NCI-H524 treated with DMSO at 0.1 percent for 48 hours (cell line): ENCODE data around the gene PSD4.

Source experiments
- DNase-seq: peaks from one replicate; lab custom pipeline; 2025; lab: John Stamatoyannopoulos, UW

PSD4 gene

GRCh38 chr2:113184531-113185230 lies 10.9 kb downstream of the PSD4 start:
- DNase-seq = no peak

- DNase-seq = no peak
Observed at GRCh38 chr2:113185664-113186432, 12.1 kb downstream of the PSD4 start.

DNA sequence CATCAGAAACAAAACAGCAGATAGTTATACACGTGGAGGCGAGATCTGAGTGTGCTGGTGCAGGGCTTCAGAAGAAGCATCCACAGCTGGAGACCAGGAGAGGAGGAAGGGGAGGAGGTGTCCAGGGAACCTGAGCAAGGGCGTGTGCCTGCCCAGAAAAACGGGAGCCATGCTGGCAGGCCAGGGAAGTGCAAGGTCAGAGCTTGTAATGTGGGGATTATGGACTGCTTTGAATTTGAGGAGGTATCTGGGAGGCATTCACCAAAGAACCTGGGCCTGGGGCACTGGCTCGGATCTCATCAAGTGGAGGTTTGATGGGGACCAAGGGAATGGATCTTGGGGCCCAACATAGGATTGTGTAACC lies 12.6 kb downstream of the PSD4 start:
- no peak for DNase-seq

- no peak for DNase-seq
Observed at GRCh38 chr2:113187771-113188170, 14.0 kb downstream of the PSD4 start.

- no peak for DNase-seq
Observed at GRCh38 chr2:113190871-113191270, 17.1 kb downstream of the PSD4 start.

DNA sequence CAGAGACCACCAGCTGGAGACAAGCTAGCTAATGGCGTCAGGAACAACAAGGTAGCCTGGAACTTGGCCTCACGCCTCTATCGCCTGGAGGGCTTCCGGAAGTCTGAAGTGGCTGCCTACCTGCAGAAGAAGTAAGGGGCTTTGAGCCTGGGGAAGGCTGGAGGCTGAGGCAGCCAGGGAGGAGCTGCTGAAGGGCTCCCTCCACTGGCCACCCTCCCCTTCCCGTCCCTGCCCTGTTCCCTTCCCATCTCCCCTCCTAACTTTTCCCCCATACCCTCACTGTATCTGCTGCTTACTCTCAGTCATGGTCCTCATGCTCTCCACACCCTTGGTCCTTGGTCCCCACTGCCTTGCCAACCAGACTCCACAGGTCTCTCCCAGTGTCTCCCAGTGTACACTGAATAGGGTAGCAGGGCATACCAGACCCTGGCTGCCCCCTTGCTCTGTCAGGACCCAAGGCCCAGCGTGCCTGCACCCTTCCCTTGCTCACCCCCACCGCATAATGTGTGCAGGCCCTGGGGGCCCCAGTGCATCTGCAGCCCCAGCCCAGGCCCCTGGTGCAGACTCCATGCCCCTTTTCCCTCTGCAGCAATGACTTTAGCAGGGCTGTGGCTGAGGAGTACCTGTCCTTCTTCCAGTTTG lies 18.8 kb downstream of the PSD4 start:
- DNase-seq = no peak

DNA sequence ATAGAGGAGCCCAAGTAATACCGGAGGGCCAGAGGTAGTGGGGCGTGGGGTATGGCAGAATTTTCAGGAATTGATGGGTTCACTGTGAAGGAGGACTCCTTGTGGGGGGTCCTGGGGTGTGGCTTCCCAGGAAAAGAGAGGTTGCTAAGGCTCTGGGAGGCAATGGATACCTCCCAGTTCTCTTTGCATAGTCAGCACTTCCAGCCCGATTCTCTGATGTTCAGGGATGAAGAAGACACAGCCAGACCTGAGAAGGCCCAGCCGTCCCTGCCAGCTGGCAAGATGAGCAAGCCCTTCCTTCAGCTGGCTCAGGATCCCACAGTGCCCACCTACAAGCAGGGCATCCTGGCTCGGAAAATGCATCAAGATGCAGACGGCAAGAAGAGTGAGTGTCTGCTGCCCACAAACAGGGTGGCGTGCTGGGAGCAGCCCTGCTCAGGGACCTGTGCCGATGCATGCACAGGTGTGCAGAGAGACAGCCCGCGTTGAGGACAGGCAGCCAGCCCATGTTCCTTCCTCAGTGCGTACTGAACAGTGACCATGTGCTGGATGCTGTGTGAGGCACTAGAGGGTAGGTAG lies 22.2 kb downstream of the PSD4 start:
- DNase-seq = no peak

DNA sequence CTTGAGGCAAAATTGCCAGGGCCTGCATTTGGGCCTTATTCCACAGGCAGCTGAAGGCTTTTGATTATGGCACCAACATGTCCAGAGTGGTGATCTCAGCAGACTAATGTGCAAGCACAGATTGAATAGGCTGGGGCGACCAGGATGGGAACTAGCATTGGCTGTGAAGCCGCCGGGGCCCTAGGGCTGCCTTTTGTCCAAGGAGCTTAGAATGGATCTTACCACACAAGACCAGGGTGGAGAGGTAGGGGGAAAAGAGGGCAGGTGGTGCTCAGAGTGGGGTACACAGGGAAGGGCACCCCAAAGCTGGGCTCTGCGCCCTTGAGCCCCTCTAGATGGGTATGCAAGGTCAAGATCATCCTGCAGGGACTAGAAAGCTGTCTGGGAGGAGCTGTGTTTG lies 23.1 kb downstream of the PSD4 start:
- no peak for DNase-seq

DNA sequence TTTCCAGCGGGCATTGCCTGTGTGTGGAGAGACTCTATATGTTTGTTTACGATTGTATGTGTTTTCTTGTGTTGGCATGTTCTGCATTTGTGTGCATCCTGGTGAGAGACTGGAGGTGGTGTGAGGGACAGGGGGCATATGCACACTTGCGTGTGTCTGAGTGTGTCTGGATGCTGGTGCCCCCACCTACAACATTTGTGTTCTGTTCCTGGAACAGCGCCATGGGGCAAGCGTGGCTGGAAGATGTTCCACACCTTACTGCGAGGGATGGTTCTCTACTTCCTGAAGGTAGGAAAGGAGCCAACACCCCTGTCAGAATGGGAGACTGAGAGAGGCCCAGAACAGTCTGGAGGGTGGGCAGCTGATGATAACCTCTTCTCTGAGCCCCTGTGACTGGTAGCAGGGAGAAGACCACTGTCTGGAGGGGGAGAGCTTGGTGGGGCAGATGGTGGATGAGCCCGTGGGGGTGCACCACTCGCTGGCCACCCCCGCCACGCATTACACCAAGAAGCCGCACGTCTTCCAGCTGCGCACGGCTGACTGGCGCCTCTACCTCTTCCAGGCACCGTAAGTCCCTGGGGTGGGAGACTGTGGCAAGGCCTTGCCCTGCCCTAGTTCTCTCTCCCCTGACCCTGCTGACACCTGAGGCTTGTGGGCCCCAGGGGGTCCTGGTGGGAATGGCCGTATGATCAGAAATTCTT lies 23.7 kb downstream of the PSD4 start:
- DNase-seq = no peak

- DNase-seq = no peak
Observed at GRCh38 chr2:113198048-113198789, 24.4 kb downstream of the PSD4 start.

DNA sequence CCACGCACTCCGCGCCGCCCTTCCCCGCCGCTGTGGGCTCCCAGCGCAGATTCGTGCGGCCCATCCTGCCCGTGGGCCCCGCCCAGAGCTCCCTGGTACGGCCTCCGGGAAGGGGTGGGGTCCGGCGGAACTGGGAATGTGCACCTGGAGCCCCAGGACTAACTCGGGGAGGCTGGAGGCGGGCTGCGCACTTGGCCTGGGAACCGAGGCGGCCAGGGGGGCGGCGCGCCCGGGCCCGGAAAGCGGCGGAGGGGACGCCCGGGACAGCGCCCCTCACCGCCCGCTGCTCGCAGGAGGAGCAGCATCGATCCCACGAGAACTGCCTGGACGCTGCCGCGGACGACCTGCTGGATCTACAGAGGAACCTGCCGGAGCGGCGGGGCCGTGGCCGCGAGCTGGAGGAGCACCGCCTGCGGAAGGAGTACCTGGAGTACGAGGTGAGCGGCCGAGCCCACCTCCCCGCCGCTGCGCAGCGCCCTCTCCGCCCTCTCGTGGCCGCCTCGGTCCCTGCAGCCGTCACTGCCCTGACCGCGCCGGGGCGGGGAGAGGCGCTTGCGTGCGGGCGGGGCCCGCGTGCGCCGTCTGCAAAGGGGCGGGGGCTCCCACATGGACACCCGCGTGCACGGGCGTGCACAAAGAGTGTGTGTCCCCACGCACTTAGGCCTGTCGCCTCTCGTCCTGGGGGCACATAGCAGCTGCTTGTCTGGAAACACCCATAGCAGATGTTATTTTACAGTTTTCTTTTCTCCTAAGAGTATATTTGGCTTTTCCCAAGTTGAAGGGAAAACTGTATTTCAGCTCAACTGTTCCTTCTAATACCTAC lies 25.2 kb downstream of the PSD4 start:
- no peak for DNase-seq

DNA sequence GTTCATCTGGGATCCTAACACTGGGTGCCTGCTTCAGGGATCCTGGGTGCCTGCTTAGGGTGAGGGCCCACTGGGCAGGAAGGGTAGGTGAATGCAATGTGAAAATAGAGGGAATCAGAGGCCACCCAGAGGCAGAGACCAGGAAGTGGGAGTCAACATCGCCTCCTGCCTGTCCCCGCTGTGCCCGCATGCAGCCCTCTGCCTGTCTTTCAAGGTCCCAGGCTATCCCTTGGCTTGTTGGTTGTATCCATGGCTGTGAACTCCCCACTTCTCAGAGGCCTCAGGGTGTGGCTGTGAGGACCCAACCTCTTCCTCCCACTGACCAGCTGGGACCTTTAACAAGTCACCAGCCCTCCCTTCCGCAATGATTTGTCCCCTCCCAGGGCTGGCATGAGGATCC lies 26.5 kb downstream of the PSD4 start:
- no peak for DNase-seq

DNA sequence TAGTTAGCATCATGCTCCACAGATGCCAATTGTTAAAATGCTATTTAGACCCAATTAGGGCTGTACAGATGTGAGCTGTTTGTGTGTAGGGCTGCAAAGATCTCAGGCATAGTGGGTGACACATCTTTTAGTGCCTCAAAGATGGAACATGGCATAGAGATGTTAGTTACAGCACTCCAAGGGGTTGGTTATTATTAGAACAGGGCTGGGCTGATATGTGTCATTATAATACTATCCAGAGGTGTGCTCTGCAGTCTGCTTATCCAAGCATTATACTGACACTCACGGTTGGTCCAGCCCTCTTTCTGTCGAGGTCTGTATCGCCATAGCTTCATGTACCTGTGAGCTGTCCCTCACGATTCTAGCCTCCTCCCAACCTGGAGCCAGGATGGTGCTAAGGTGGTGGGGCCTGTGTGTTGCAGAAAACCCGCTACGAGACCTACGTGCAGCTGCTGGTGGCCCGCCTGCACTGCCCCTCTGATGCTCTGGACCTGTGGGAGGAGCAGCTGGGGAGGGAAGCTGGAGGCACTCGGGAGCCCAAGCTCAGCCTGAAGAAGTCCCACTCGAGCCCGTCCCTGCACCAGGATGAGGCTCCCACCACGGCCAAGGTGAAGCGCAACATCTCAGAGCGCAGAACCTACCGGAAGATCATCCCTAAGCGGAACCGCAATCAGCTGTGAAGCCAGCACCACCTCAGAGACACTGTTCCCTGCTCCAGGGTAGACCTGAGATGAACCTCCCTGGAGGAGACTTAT lies 27.1 kb downstream of the PSD4 start:
- DNase-seq = no peak

GRCh38 chr2:113201496-113202304 lies 27.9 kb downstream of the PSD4 start:
- no peak for DNase-seq

DNA sequence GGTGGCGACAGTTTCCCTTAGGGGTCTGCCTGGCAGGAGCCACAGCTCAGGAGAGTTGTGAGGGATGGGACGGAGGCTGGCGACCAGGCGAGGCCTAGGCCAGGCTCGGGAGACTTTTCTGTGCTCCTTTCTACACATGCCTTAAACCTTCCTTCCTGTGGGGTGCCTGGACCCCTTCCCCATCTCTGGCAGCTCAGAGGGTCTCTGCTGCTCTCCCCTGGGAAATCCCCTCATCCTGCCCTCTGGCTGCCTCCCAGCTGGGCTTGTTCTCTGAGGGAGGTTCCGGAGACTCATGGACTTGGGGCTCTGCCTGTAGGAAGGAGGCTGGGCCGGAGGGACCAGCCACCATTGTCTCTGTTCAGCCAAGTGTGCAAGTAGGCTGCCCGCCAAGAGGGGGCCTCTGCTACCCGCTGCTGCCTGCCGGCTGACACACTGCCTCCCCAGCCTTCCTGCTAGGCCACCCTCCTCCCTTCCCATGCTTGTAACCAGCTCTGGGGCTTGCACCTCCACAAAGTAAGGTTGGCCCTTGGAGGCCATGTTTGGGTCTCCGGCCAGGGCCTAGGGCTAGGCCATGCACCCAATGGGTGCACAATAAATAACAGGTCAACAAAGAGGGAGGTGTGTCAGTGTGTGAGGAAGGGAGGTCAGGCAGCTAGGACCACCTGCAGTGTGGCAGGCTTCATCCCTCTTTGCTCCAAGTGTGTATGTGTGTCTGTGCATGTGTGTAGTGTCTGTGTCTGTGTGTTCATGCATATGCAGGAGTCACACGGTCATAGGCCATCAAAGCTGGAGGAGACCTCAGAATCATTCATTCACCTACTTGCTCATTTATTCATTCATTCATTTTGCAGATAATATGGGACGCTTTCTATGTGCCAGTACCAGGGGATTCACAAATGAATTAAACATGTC lies 28.8 kb downstream of the PSD4 start:
- DNase-seq = no peak

- DNase-seq = no peak
Observed at GRCh38 chr2:113203217-113203530, 29.4 kb downstream of the PSD4 start.

GRCh38 chr2:113203901-113204519 lies 30.2 kb downstream of the PSD4 start:
- no peak for DNase-seq

- DNase-seq = no peak
Observed at GRCh38 chr2:113206251-113206650, 32.5 kb downstream of the PSD4 start.
